SU-DHL-6 (cell line): ENCODE results near the gene FOXK1.

Source experiments
- EZH2phosphoT487 ChIP-seq: fragments of 200-600 bp; sonication (generic), shearing (Covaris generic); conservative IDR thresholded peaks from 2 replicates; pipeline ENCODE4 v1.6.1; 2018; ENCODE audit warnings: mild to moderate bottlenecking, antibody characterized with exemption, low read length, moderate library complexity, mixed read lengths
- TF ChIP-seq, protein P1 (sequence below): fragments of 200-600 bp; sonication (generic); IDR thresholded peaks from one replicate; pipeline ENCODE4 v1.5.1; 2017; ENCODE audit warnings: antibody characterized with exemption, mild to moderate bottlenecking, low read length, moderate library complexity; ENCODE audit not compliant: insufficient read depth, poor library complexity, severe bottlenecking

DNA sequence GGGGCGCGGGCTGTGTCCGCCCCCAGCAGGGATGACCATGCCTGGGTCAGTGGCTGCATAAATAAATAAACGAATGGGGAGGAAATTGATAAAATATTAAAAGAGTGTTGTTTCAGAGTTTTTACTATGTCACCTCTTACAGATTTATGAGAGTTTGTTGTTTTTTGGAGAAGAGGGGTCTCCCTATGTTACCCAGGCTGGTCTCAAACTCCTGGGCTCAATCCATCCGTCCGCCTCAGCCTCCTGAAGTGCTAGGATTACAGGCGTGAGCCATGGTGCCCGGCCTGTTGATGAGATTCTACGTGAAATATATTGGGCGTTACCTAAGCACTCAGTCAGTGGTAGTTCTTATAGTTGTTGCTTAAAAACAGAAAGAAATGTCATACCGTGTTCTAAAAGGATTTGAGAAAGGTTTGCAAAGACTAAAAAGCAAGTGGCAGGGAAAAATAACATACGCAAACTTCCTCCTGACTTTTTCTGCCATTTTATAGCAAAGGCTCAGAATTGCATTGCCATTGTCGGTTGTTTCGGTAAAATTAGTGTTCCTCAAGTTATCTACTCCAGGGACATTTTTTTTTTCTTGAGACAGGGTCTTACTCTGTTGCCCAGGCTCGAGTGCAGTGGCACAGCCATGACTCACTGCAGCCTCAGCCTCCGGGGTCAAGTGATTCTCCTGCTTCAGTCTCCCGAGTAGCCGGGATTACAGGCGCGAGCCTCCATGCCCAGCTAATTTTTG lies 39.5 kb upstream of the FOXK1 start:
- TF ChIP-seq, protein P1, sequence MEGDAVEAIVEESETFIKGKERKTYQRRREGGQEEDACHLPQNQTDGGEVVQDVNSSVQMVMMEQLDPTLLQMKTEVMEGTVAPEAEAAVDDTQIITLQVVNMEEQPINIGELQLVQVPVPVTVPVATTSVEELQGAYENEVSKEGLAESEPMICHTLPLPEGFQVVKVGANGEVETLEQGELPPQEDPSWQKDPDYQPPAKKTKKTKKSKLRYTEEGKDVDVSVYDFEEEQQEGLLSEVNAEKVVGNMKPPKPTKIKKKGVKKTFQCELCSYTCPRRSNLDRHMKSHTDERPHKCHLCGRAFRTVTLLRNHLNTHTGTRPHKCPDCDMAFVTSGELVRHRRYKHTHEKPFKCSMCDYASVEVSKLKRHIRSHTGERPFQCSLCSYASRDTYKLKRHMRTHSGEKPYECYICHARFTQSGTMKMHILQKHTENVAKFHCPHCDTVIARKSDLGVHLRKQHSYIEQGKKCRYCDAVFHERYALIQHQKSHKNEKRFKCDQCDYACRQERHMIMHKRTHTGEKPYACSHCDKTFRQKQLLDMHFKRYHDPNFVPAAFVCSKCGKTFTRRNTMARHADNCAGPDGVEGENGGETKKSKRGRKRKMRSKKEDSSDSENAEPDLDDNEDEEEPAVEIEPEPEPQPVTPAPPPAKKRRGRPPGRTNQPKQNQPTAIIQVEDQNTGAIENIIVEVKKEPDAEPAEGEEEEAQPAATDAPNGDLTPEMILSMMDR, result no peak
- TF ChIP-seq EZH2phosphoT487, result no peak
